ENCODE measurements around the gene VSIG10. TPM values are rescaled to one million over a fixed set of nuclear protein-coding genes. Genes with fewer than 3 reads are reported as not detected.
"Not testable (repeated sequence)": the region's sequence is repeated elsewhere in the genome, so short reads cannot be mapped to it uniquely, and the experiment has no call there.

The VSIG10 gene
- total RNA-seq, 2 experiments from 2014 or later: 7.7 to 8.0 TPM

DNA sequence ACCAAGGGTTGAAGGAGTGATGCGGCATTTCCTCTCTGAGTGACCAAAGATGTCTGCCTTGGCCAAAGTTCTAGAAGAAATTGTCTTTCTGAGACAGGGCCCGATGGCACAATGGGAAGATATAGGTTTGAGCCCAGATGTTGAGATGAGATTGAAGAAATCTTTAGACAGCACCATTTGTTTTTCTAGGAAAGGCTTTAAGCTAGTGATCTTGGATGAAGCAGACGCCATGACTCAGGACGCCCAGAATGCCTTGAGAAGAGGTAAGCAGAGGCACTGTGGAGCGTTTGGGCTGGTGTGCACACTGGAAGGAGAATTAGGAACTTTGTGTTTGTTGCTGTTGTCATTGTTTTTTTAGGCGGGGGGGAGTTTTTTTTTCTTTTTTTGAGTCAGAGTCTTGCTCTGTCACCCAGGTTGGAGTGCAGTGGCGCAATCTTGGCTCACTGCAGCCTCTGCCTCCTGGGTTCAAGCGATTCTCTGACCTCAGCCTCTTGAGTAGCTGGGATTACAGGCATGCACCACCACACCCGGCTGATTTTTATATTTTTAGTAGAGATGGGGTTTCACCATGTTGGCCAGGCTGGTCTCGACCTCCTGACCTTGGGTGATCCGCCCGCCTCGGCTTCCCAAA is 81.6 kb downstream of the VSIG10 start:
- CTCF ChIA-PET, POLR2A ChIA-PET: not testable (repeated sequence)

- POLR2A ChIA-PET: no interaction called here
- CTCF ChIA-PET: no interaction called here
Measured at GRCh38 chr12:118020036-118020435, 83.8 kb downstream of the VSIG10 start.

DNA sequence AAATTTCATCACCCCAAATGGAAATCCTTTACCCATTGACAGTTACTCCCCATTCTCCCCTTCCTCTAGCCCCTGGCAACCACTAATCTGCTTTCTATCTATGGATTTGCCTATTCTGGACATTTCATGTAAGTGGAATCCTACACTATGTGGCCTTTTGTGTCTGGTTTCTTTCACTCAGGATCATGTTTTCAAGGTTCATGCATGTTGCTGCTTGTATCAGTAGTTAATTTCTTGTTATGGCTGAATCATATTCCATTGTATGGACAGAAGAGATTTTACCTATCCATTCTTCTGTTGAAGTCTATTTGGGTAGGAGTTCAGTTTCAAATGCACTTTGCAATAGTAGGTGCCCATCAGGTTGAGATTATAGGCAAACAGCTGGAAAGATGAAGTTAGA is 85.9 kb downstream of the VSIG10 start:
- ChIA-PET CTCF (no interaction called here), POLR2A (no interaction called here)

GRCh38 chr12:118016424-118017264 is 87.2 kb downstream of the VSIG10 start, which contains the start of gene RFC5:
TSS of gene RFC5 (plus strand) at chr12:118016703. CDS start at chr12:118016828, 125 bp downstream.
- ChIA-PET POLR2A (interaction anchor here (0.5 to 1.8 kb wide), 10 partner anchors 18 to 1957 kb away, joined by 3 to 8 read pairs (median 4); partner anchors contain the start of genes PEBP1 and WSB2), CTCF (interaction anchor here (0.7 to 1.6 kb wide), 4 partner anchors 11 to 160 kb away, joined by 3 to 4 read pairs (median 3); partner anchors contain the start of gene PEBP1)

DNA sequence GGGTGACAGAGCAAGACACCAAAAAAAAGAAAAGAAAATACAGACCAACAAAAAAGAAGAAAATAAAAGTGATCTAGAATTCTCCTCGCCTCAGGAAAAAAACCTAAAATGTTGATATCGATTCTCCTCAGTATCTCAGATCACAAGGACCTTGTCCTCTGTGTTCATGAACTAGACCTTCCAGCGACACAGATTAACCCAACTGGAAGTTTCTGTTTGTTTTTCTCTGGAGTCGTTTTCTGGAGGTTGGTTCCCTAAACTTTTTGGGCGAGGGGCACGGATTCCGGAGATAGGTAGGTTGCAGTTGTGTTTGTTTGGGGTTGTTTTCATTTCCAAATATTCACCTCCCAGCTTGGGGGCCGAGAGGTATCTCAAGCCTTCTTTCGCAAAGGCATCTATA is 87.9 kb downstream of the VSIG10 start:
- POLR2A ChIA-PET: interaction anchor here (0.6 to 1.8 kb wide), 5 partner anchors 19 to 120 kb away, joined by 3 to 8 read pairs (median 3); partner anchors contain the start of gene PEBP1

DNA sequence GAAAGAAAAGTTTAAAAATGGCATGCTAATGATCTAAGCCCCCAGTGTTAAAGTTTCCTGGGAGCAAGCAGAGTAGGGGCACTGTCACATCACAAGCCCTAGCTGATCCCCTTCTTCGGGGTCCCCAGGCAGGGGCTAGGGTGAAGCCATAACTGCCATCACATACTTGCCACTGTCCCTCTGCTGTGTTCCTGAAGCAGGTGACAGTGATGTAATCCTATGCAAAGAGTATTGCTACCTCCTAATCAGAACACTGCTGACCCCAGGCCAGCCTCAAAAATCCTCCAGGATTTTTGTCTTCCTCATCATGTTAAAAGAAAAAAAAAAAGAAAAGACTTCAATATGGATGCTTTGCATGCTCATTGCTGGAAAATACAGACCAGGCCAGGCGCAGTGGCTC is 88.5 kb downstream of the VSIG10 start:
- ChIA-PET POLR2A (no interaction called here), CTCF (no interaction called here)

More for the DNA sequence above, 87.9 kb downstream of the VSIG10 start:
- CTCF ChIA-PET: interaction anchor here (1.5 to 1.6 kb wide), 3 partner anchors 120 to 159 kb away, joined by 3 to 4 read pairs (median 3); partner anchors contain the start of gene PEBP1

Other genes starting within 250 kb of the VSIG10 start
- under 1 TPM in 1 of 2 experiments, not detected in 1; 0.02 TPM for gene KSR2, start 135.0 kb downstream of the VSIG10 start, total RNA-seq
- gene RFC5, start 87.3 kb downstream of the VSIG10 start, total RNA-seq: 10 to 100 TPM; 67.4 to 70.1 TPM
- gene WSB2, start 42.8 kb downstream of the VSIG10 start, total RNA-seq: 10 to 100 TPM; 72.4 to 74.6 TPM
- 100 to 1,000 TPM; 143 to 149 TPM for gene PEBP1, start 32.1 kb upstream of the VSIG10 start, total RNA-seq